Measurements from ENCODE around the gene ALS2. TPM values are rescaled to one million over a fixed set of nuclear protein-coding genes. Genes with fewer than 3 reads are reported as not detected.

Gene ALS2
- total RNA-seq, 2 experiments from 2014 or later, result 10.1 to 10.5 TPM

DNA sequence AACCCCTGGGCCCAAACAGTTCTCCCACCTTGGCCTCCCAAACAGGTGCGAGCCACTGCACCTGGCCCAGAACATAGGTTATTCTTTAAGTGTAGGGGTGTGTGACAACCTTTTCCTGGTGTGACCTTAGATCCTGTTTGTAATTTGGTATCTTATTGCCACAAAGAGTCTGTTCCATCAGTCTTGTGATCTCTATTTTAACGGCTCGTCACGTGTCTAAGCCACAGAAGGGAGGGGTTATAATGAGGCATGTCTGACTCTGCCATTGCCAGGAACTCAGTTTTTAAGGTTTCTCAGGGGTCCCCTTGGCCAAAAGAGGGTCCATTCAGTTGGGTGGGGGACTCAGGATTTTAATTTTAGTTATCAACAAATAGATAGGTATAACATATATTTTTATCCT, 4.4 kb upstream of the ALS2 start:
- TF ChIP-seq, protein P1, sequence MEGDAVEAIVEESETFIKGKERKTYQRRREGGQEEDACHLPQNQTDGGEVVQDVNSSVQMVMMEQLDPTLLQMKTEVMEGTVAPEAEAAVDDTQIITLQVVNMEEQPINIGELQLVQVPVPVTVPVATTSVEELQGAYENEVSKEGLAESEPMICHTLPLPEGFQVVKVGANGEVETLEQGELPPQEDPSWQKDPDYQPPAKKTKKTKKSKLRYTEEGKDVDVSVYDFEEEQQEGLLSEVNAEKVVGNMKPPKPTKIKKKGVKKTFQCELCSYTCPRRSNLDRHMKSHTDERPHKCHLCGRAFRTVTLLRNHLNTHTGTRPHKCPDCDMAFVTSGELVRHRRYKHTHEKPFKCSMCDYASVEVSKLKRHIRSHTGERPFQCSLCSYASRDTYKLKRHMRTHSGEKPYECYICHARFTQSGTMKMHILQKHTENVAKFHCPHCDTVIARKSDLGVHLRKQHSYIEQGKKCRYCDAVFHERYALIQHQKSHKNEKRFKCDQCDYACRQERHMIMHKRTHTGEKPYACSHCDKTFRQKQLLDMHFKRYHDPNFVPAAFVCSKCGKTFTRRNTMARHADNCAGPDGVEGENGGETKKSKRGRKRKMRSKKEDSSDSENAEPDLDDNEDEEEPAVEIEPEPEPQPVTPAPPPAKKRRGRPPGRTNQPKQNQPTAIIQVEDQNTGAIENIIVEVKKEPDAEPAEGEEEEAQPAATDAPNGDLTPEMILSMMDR (IDR thresholded peaks at IDR 0.05), result no peak
- Mint-ChIP-seq H3K4me1 (ENCODE audit: low read depth) (peaks cover 3% of the 10 kb centered on the region), H3K9me3 (no peaks in the 10 kb centered on the region), H3K27ac (no peak overlapping the region), H3K36me3 (ENCODE audit: low read depth) (no peaks in the 10 kb centered on the region), H3K27me3 (peaks cover 3% of the 10 kb centered on the region), H3K4me3 (no peak overlapping the region)
- ChIA-PET CTCF (no interaction called here), POLR2A (no interaction called here)
- ATAC-seq (no peak), DNase-seq (no peak)
- intact Hi-C loops (cut with micrococcal nuclease), result no loop called here

DNA sequence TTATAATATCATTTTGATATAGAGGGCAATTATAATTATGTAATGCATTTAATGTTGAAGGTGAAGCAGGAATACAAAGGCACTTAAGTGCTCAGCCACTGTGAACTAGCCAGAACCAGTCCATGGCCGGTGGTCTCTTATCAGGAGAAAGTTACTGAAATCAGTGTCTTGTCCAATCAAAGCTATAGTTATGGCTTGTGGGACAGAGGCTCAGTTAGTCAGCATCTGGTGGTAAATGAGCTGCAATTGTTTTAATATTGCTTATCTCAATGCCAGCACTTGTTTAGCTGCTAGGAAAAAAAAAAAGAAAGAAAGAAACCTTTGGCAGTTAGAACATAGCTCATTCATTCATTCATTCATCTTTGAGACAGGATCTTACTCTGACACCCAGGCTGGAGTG, 3.8 kb upstream of the ALS2 start:
- TF ChIP-seq, protein P1 (IDR thresholded peaks at IDR 0.05), result no peak
- H3K9me3 Mint-ChIP-seq, result no peaks in the 10 kb centered on the region
- H3K4me1 Mint-ChIP-seq (ENCODE audit: low read depth), result peaks cover 9% of the 10 kb centered on the region
- intact Hi-C loops (cut with micrococcal nuclease), result no loop called here
- ChIA-PET CTCF (no interaction called here), POLR2A (no interaction called here)
- H3K4me3 Mint-ChIP-seq, result no peak overlapping the region
- H3K27me3 Mint-ChIP-seq, result peaks cover 3% of the 10 kb centered on the region
- no peak for ATAC-seq
- DNase-seq, result no peak
- no peak overlapping the region for H3K27ac Mint-ChIP-seq
- H3K36me3 Mint-ChIP-seq (ENCODE audit: low read depth), result no peaks in the 10 kb centered on the region

DNA sequence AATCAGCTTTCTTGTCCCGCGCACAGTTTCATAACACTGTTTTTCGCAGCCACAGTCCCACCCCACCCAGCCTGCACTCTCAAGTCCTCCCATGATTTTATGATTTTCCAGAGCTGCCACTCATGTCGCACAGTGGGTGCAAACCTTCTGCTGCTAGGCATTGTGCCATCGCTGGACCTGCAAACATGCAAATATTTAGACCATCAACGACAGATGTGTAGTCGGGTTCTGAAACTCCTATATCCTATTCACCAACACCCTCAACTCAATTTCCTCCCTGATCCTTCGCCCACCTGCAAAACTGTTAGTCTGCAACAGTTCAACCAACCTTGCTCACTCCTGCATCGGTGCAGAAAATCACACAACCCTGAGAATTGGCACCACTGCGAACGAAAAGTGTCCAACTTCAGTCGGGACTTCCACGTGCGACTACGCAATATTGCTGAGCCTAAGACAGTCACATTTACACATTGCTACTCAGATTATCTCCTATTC, 871 bp upstream of the ALS2 start:
- DNase-seq, result peak; percentile 27
- H3K27me3 Mint-ChIP-seq, result peaks cover 3% of the 10 kb centered on the region
- POLR2A ChIA-PET, result no interaction called here
- no peak for ATAC-seq
- H3K4me1 Mint-ChIP-seq (ENCODE audit: low read depth), result peaks cover 19% of the 10 kb centered on the region
- H3K4me3 Mint-ChIP-seq, result peak overlapping the region; percentile 92
- TF ChIP-seq, protein P1 (IDR thresholded peaks at IDR 0.05), result no peak
- intact Hi-C loops (cut with micrococcal nuclease), result no loop called here
- CTCF ChIA-PET, result interaction anchor here (1.3 to 2.1 kb wide), 3 partner anchors 78 to 397 kb away, joined by 3 to 6 read pairs (median 4); partner anchors contain the start of gene TMEM237
- H3K36me3 Mint-ChIP-seq (ENCODE audit: low read depth), result no peaks in the 10 kb centered on the region
- peak overlapping the region; percentile 95 for H3K27ac Mint-ChIP-seq
- H3K9me3 Mint-ChIP-seq, result no peaks in the 10 kb centered on the region

DNA sequence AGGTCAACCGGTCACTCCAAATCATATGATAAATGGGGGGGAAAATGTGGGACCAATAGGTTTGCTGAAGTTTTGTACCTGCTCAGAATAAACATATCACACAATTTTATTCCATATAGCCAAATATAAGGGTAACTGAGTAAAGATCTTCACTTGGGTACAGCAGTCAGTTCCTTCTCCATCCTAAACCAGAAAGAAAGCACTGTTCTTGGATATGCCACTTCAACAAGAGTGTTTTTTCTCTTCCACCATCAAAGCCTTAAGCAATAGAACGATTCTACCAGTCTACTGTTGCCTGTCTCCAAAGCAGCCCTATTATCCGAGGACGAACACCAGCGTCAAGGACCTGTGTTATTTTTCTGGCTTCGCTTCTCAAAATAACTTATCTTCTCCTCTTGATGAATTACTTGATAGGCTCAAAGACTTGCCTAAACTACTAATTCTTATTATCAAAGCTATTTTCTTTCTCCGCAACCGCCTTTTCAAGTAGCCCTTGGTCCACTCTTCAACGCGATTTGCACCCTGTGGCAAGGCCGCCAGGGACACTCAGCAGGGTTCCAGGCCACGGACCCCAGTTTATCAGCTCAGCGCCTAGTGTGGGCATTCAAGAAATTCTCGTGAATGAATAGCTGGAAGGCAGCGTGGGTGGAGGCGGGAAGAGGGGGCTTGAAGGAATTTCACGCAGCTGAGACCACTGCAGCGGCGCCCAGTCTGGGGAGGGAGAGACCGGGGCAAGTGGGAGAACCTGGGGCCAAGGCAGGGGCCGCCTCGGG, 646 bp downstream of the ALS2 start:
- ChIA-PET CTCF (interaction anchor here (1.3 to 2.1 kb wide), 4 partner anchors 80 to 548 kb away, joined by 3 to 6 read pairs (median 4); partner anchors contain the start of gene TMEM237), POLR2A (interaction anchor here (0.8 kb wide), 1 partner anchor 87 kb away, joined by 3 read pairs; no protein-coding TSS in a partner anchor)
- Mint-ChIP-seq H3K9me3 (no peaks in the 10 kb centered on the region), H3K36me3 (ENCODE audit: low read depth) (no peaks in the 10 kb centered on the region), H3K4me1 (ENCODE audit: low read depth) (peaks cover 19% of the 10 kb centered on the region), H3K4me3 (peak overlapping the region; percentile 92), H3K27ac (peak overlapping the region; percentile 95), H3K27me3 (peaks cover 3% of the 10 kb centered on the region)
- TF ChIP-seq, protein P1 (IDR thresholded peaks at IDR 0.05), result no peak
- DNase-seq, result no peak
- intact Hi-C loops (cut with micrococcal nuclease), result no loop called here
- no peak for ATAC-seq

DNA sequence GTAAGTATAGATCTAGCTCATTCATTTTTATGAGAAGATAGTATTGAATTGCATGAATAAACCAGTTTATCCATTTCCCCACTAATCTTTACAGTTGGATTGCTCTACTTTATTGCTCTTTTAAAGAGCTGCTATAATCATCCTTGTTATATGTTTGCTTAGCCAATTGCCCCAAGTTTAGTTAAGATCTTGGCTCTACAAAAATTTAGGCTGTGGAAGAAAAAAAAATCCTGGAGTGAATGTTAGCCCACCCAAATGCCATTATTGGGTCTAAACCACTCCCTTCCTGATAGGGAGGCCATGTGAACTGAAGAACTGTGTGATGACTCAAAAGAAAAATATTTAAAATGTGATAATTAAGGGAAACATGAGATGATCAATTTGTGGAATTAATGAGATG, 2.9 kb downstream of the ALS2 start:
- ATAC-seq, result no peak
- intact Hi-C loops (cut with micrococcal nuclease), result no loop called here

More for the DNA sequence above, 2.9 kb downstream of the ALS2 start:
- peaks cover 34% of the 10 kb centered on the region for H3K4me1 Mint-ChIP-seq (ENCODE audit: low read depth)
- no peaks in the 10 kb centered on the region for H3K9me3 Mint-ChIP-seq
- DNase-seq, result no peak
- no peak overlapping the region for H3K27ac Mint-ChIP-seq
- no peaks in the 10 kb centered on the region for H3K36me3 Mint-ChIP-seq (ENCODE audit: low read depth)
- TF ChIP-seq, protein P1 (IDR thresholded peaks at IDR 0.05), result no peak
- POLR2A ChIA-PET, result no interaction called here
- no peak overlapping the region for H3K4me3 Mint-ChIP-seq
- CTCF ChIA-PET, result interaction anchor here (1.1 kb wide), 1 partner anchor 9 kb away, joined by 4 read pairs; no protein-coding TSS in a partner anchor
- no peaks in the 10 kb centered on the region for H3K27me3 Mint-ChIP-seq
